Spleen (tissue), 11 donors: ENCODE measurements around the gene HK3. TPM values are rescaled to one million over a fixed set of nuclear protein-coding genes. Genes with fewer than 3 reads are reported as not detected.

Experiments
- DNase-seq: peaks from one replicate; pipeline ENCODE4 v3.0.0-alpha.2; 2020
- H3K27ac ChIP-seq, 8 donors: fragments of 200-600 bp; sonication (generic) in 7 of 8; 1 replicate in 4 of 8; 2 replicates in 4 of 8; pipeline versions ENCODE4 v1.5.0 to v1.8.0; 2016 to 2021; ENCODE audit warnings: inconsistent platforms in 4 of 8, mild to moderate bottlenecking in 4 of 8, moderate library complexity in 1 of 8
- H3K27me3 ChIP-seq, 7 donors: fragments of 200-600 bp; sonication (generic) in 6 of 7; replicated peaks in 1 of 7; 1 replicate in 4 of 7; 2 replicates in 3 of 7; pipeline versions ENCODE4 v1.5.0 to v1.8.0; 2016 to 2021; ENCODE audit warnings: inconsistent platforms in 3 of 7, mild to moderate bottlenecking in 1 of 7
- H3K36me3 ChIP-seq, 6 donors: fragments of 200-600 bp; sonication (generic) in 5 of 6; 1 replicate in 4 of 6; 2 replicates in 2 of 6; pipeline versions ENCODE4 v1.5.0 to v1.8.0; 2016 to 2021; ENCODE audit warnings: inconsistent platforms in 2 of 6
- H3K4me1 ChIP-seq, 6 donors: fragments of 200-600 bp; sonication (generic) in 5 of 6; 1 replicate in 3 of 6; 2 replicates in 3 of 6; pipeline versions ENCODE4 v1.5.0 to v1.8.0; 2016 to 2021; ENCODE audit warnings: inconsistent platforms in 3 of 6
- H3K4me3 ChIP-seq, 8 donors: fragments of 200-600 bp; sonication (generic) in 7 of 8; 1 replicate in 4 of 8; 2 replicates in 4 of 8; pipeline versions ENCODE4 v1.5.0 to v1.8.0; 2016 to 2021; ENCODE audit warnings: inconsistent platforms in 4 of 8, mild to moderate bottlenecking in 4 of 8, moderate library complexity in 2 of 8
- H3K9me3 ChIP-seq, 8 donors: fragments of 200-600 bp; sonication (generic) in 7 of 8; 1 replicate in 4 of 8; 2 replicates in 4 of 8; pipeline versions ENCODE4 v1.5.0 to v1.8.0; 2016 to 2021; ENCODE audit warnings: inconsistent platforms in 4 of 8
- POLR2A ChIP-seq, 3 donors: fragments of 450-650 bp; IDR thresholded peaks; one replicate each; pipeline ENCODE4 v1.5.1; 2017; ENCODE audit warnings: antibody characterized with exemption in 3 of 3, mild to moderate bottlenecking in 1 of 3
- POLR2AphosphoS5 ChIP-seq, 3 donors: sonication (generic); formaldehyde crosslinking; IDR thresholded peaks; one replicate each; pipeline ENCODE4 v1.5.1; 2017; ENCODE audit warnings: antibody characterized with exemption in 3 of 3
- WGBS, 5 donors: extraction: QIAGEN DNeasy Blood & Tissue Kit in 3 of 5; methylation state at CpG; one replicate each; pipeline versions ENCODE4 v1.1.5 to v1.1.7; 2013 to 2018; 5-methylcytosine and 5-hydroxymethylcytosine counted together
- intact Hi-C: fragments of 100-400 bp; cut with DNase I; formaldehyde crosslinking; loops from one replicate; pipeline ENCODE4 v1.15.0; 2023; ENCODE audit warnings: low total_unique reads
- polyA plus RNA-seq, 3 donors: library from polyadenylated mRNA; stranded (reverse); fragments of 200-250 nt; gene quantifications; one replicate each; pipeline ENCODE4 v1.2.1, GENCODE V29; 2013
- total RNA-seq, 7 donors: library from RNA; depleted of rRNA in 3 of 7; stranded (reverse); fragments of >200 nt in 3 of 7; fragmentation: NEBNext Ultra II Directional in 4 of 7; extraction: Animal tissue kit (Norgen Biotek cat#: 25700) in 4 of 7; gene quantifications; one replicate each; pipeline versions ENCODE4 v1.1.0 to v1.2.1, GENCODE V29; 2016 to 2021
- TF ChIP-seq, protein P1 (sequence below), 11 experiments: fragments of 200-600 bp in 7 of 11; fragments of 450-650 bp in 4 of 11; sonication (generic) in 4 of 11; IDR thresholded peaks in 8 of 11; conservative IDR thresholded peaks in 3 of 11; 1 replicate in 7 of 11; 2 replicates in 4 of 11; pipeline versions ENCODE4 v1.4.0 to v1.8.0; 2016 to 2021; ENCODE audit warnings: antibody characterized with exemption in 11 of 11, inconsistent platforms in 4 of 11, mild to moderate bottlenecking in 1 of 11
- donor health status: healthy with polysubstance abuse.
- donor health status: DM: no; HTN: no; CAD: no; lungs with moderate emphysema.
- donor health status: DM: no; HTN: no; CAD: no.
- donor health status: Bipolar disorder and iron deficiency.
- donor health status: healthy.
- donor health status: DM: no; HTN: no; CAD: no.
- donor health status: DM: yes; HTN: yes; CAD: no.

HK3 gene
- total and polyA plus RNA-seq, 10 donors, result 38.8 to 369 (median 168) TPM

DNA sequence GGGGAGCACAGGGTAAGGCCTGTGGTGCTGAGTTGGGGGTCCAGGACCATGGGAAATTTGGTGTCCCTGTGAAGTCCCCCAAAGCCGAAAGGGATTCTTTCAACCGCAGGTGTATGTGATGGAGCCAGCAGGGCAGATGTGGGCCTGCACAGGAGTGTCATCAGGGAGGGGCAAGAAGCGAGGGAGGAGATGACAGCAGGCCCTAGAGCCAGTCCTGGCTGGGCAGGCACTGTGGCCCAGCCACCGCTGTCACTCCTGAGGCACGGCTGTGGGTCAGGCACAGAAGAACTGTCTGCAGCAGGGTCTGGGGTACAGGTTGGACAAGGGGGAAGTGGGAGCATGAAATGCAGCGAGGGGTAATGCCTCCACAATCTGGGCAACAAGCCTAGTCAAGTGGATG, 4.8 kb downstream of the HK3 start:
- H3K4me3 ChIP-seq, result peak overlapping the region in 1 of 8 donors; percentile 19
- WGBS, 5 donors, result 76 to 94% (median 83%) methylated on average over 6 of the region's 6 CpGs
- TF ChIP-seq, protein P1, sequence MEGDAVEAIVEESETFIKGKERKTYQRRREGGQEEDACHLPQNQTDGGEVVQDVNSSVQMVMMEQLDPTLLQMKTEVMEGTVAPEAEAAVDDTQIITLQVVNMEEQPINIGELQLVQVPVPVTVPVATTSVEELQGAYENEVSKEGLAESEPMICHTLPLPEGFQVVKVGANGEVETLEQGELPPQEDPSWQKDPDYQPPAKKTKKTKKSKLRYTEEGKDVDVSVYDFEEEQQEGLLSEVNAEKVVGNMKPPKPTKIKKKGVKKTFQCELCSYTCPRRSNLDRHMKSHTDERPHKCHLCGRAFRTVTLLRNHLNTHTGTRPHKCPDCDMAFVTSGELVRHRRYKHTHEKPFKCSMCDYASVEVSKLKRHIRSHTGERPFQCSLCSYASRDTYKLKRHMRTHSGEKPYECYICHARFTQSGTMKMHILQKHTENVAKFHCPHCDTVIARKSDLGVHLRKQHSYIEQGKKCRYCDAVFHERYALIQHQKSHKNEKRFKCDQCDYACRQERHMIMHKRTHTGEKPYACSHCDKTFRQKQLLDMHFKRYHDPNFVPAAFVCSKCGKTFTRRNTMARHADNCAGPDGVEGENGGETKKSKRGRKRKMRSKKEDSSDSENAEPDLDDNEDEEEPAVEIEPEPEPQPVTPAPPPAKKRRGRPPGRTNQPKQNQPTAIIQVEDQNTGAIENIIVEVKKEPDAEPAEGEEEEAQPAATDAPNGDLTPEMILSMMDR (IDR thresholded peaks at IDR 0.05 in 8 of 11, conservative IDR thresholded peaks at IDR 0.05 in 3 of 11), result no peak
- TF ChIP-seq POLR2A (IDR thresholded peaks at IDR 0.05) (no peak), POLR2AphosphoS5 (IDR thresholded peaks at IDR 0.05) (no peak)
- no peak for DNase-seq
- peaks cover 0 to 10% (median 0%) of the 10 kb centered on the region in 7 donors for H3K27me3 ChIP-seq
- H3K36me3 ChIP-seq, result peaks cover 0 to 45% (median 0%) of the 10 kb centered on the region in 6 donors
- H3K9me3 ChIP-seq, result no peaks in the 10 kb centered on the region
- peak overlapping the region in 4 of 8 donors; percentile 85 to 89 (median 87) for H3K27ac ChIP-seq
- peaks cover 0 to 73% (median 9%) of the 10 kb centered on the region in 6 donors for H3K4me1 ChIP-seq
- intact Hi-C loops, result no loop called here

DNA sequence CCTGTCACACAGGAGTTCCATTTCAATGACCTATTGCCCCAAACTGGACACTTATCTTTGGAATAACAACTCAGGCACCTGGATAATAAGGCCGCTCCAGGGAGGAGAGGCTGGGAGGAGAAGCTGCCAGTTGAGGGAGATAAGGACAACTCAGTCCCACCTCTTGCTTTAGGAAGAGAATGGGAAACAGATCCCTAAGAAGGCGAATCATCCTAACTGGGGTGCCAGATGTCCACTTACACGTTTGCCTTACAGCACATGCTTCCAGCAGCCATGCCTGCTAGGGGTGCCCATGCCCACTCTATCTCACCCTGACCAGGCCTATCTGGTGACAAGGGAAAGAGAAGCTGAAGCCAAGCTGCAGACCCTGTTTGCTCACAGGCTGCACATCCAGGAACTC, 6.5 kb downstream of the HK3 start:
- WGBS, 5 donors, result 56 to 78% (median 74%) methylated on average over 3 of the region's 3 CpGs
- H3K27me3 ChIP-seq, result peaks cover 0 to 10% (median 0%) of the 10 kb centered on the region in 7 donors
- no peak for TF ChIP-seq POLR2A (IDR thresholded peaks at IDR 0.05)
- no peak for TF ChIP-seq POLR2AphosphoS5 (IDR thresholded peaks at IDR 0.05)
- TF ChIP-seq, protein P1 (IDR thresholded peaks at IDR 0.05 in 8 of 11, conservative IDR thresholded peaks at IDR 0.05 in 3 of 11), result no peak
- DNase-seq, result peak; percentile 35
- peaks cover 0 to 61% (median 0%) of the 10 kb centered on the region in 6 donors for H3K36me3 ChIP-seq
- no peak overlapping the region for H3K4me3 ChIP-seq
- intact Hi-C loops, result no loop called here
- H3K27ac ChIP-seq, result peak overlapping the region in 4 of 8 donors; percentile 85 to 89 (median 87)
- no peaks in the 10 kb centered on the region for H3K9me3 ChIP-seq
- peaks cover 0 to 67% (median 4%) of the 10 kb centered on the region in 6 donors for H3K4me1 ChIP-seq

DNA sequence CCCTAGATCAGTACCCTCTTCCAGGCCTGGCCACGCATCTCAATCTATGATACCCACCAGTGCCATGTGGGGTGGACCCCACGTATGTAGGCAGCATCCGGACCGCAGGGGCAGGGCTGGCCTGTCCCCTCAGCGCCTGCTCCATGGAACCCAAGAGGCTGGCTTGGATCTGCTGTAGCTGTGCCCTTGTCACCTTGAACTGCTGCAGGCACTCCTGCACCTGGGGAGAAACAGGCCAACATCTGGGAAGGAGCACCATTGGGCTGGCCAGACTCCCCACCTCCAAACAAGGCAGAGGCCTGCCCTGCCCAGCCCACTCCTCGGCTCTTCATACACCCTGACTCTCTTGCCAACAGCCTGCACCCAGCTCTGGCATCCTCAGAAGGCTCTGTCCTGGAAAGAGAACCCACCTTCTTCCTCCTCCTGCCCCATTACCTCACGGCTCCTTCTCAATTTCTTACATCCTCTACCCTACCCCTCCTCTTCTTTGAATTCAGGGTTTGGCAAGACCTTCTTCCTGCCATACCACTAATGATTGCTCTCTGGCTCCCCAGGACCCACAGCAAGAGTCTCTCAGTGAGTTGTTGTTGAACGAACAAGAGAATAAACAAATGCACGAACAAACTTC, 7.7 kb downstream of the HK3 start:
- DNase-seq, result peak; percentile 73
- no peak overlapping the region for H3K4me3 ChIP-seq
- peaks cover 0 to 55% (median 4%) of the 10 kb centered on the region in 6 donors for H3K4me1 ChIP-seq
- intact Hi-C loops, result no loop called here
- H3K27me3 ChIP-seq, result peaks cover 0 to 10% (median 0%) of the 10 kb centered on the region in 7 donors
- H3K36me3 ChIP-seq, result peaks cover 0 to 74% (median 2%) of the 10 kb centered on the region in 6 donors
- H3K9me3 ChIP-seq, result no peaks in the 10 kb centered on the region
- TF ChIP-seq POLR2A (IDR thresholded peaks at IDR 0.05) (no peak), POLR2AphosphoS5 (IDR thresholded peaks at IDR 0.05) (peak in 1 of 3 donors; percentile 27)
- TF ChIP-seq, protein P1 (IDR thresholded peaks at IDR 0.05 in 8 of 11, conservative IDR thresholded peaks at IDR 0.05 in 3 of 11), result no peak
- WGBS, 5 donors, result 71 to 84% (median 72%) methylated on average over 7 to 9 of the region's 9 CpGs
- H3K27ac ChIP-seq, result peak overlapping the region in 3 of 8 donors; percentile 86 to 89 (median 88)
